ENCODE data around the gene OSER1. TPM values are rescaled to one million over a fixed set of nuclear protein-coding genes. Genes with fewer than 3 reads are reported as not detected.

The OSER1 gene
- total RNA-seq: 44.6 and 60.1 TPM in 2 replicates

DNA sequence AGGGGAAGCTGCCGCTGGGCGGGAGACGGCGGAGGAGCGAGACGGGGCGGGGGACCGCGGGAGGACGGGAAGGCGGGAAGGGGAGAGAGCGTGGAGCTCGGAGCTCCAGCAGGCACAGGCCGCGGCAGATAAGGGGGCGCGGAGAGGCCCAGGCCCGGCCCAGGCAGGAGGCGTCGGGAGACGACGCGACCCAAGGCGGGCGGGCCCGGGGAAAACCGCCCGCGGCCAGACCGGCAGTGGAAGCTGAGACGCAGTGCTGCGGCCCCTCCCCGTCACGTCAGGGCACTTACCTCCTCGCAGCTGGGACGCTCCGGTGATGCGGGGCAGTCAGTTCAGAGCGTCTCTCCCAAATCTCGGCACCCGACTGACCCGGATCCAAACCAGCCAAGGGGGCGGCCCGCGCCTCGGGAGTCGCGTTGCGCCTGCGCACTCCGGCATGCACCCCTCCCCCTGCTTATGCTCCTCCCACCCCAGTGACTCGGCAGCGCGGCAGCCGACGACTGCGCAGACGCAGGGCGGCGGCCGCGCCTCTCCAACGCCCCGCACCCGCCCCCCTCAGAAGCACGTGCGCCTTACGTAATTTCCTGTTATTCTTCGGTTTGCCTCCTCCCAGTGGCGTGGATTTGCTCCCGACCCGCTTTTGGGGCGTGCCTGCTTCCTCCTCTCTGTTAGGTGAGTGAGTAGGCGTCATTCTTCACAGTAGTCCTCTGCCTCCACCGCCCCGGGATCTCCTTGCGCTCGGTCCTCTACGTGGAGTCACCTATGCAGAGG, at the start of gene OSER1:
Gene OSER1, minus strand, starts transcription at position 366 of the 771 bp plus-strand sequence. CDS start 3,814 bp downstream, outside the sequence.

DNA sequence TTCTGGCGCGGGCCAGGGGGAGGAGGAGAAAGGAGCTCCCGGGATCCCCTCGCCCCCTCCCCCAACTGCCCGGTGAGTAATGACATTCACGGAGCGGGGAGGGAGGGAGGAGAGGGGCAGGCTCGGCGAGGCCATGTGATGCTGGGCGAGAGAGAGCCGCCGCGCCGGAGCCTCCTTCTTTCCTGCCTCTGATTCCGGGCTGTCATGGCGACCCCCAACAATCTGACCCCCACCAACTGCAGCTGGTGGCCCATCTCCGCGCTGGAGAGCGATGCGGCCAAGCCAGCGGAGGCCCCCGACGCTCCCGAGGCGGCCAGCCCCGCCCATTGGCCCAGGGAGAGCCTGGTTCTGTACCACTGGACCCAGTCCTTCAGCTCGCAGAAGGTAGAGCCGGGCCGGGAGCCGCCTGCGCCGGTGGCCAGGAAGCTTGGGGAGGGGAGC, 36.6 kb upstream of the OSER1 start, which contains the start of gene GDAP1L1:
Gene GDAP1L1, plus strand, starts transcription at position 178 of the 441 bp plus-strand sequence. Its CDS starts 27 bp downstream, at position 205.

DNA sequence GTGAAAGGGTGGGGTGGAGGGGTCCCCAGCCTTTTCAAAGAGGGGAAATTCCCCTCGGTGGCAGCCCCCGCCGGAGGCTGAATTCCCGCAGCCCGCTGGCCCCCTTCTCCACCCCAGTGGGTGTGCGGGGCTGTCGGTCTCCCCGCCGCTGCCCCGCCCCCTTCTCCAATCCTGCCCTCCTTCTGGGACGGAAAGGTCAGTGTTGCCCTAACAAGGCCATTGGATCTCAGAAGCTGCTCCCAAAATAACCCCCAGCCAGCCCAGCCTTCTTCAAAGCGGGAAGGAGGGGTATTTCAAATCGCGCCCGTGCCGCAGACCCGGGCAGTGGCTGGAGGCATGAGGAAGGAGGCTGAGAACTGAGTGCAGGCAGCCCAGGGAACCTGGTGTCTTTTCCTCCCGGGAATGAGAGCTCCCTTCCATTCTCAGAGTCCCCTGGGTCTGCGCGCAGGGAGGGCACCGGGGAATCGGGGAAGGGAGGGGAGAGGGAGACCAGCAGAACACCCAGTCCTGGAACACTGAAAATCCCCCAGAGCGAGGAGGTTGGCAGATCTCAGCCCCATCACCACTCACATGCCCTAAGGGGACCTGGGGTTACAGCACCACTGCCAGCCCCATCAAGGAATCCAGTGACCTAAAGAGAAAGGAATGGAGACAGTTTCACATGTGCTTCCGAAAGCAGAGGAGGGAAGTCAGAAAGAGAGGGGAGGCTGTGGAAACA, 23.4 kb downstream of the OSER1 start, which contains the start of gene JPH2:
Gene JPH2, minus strand, starts transcription at position 135 of the 718 bp plus-strand sequence. CDS start 483 bp downstream, outside the sequence.

Other genes starting within 250 kb of the OSER1 start
- gene JPH2, start 23.6 kb downstream of the OSER1 start, total RNA-seq: under 0.01 and 6.0 TPM in 2 replicates
- gene GDAP1L1, start 36.5 kb upstream of the OSER1 start, total RNA-seq: not detected in 2 replicates
- 3.4 and 4.5 TPM in 2 replicates for gene FITM2, start 100.4 kb upstream of the OSER1 start, total RNA-seq
- not detected in 2 replicates for gene R3HDML, start 126.3 kb upstream of the OSER1 start, total RNA-seq
- gene HNF4A, start 144.9 kb upstream of the OSER1 start, total RNA-seq: under 0.01 TPM in 1 of 2 replicates, not detected in the other

Measured in tracheal epithelial cell (primary cell).